NCI-H748 treated with DMSO at 0.1 percent for 48 hours (cell line): ENCODE data around the gene GDF2.
A peak's percentile ranks its signal among the peaks of the same experiment; 100 is the strongest.

Source experiments
- DNase-seq: peaks from one replicate; lab custom pipeline; 2025; lab: John Stamatoyannopoulos, UW

Gene GDF2

DNA sequence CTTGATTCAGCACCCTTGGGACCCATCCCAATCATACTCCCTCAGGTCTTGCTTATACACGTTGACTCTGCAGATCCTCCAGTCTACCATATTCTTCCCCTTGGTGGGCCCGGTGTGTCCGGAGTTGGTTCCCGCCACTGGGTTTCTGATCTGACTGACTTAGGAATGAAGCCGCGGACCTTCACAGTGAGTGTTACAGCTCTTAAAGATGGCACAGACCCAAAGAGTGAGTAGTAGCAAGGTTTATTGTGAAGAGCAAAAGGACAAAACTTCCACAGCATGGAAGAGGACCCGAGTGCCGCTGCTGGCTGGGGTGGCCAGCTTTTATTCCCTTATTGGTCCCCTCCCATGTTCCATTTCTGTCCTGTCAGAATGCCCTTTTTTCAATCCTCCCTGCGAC, 28.2 kb upstream of the GDF2 start:
- DNase-seq, result no peak

DNA sequence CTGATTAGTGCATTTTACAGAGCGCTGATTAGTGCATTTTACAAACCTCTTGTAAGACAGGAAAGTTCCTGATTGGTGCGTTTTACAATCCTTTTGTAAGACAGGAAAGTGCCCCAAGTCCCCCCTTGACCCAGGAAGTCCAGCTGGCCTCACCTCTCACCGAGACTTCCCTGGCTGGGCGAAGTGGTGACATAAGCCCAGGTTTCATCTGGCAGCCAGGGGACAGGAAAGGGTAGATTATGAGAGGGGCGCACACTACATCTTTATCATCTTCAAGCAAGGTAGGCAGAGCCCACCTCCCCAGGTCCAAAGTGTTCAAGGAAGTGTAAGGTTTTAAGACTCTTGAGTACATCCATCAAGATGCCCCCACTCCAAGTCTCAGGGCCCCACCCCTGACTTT, 27.8 kb upstream of the GDF2 start:
- DNase-seq, result no peak

DNA sequence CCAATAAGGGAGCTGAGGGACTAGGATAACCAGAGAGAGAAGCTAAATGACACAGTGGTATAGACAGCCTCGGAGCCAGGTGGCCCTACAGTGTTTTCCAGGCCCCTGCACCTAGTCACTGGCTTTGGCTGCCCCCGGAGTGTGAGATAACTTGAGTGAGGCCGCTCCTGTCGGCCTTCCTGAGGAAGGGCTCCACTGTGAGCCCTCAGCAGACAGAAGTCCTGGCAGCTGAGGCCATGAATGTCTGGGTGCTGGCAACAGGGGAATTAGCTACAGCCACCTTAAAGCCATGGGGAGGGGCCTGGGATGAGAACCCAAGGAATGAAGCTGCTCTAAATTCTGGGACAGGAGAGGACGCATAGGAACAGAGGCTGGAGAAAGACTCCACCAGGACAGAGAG, 26.8 kb upstream of the GDF2 start:
- DNase-seq, result no peak

DNA sequence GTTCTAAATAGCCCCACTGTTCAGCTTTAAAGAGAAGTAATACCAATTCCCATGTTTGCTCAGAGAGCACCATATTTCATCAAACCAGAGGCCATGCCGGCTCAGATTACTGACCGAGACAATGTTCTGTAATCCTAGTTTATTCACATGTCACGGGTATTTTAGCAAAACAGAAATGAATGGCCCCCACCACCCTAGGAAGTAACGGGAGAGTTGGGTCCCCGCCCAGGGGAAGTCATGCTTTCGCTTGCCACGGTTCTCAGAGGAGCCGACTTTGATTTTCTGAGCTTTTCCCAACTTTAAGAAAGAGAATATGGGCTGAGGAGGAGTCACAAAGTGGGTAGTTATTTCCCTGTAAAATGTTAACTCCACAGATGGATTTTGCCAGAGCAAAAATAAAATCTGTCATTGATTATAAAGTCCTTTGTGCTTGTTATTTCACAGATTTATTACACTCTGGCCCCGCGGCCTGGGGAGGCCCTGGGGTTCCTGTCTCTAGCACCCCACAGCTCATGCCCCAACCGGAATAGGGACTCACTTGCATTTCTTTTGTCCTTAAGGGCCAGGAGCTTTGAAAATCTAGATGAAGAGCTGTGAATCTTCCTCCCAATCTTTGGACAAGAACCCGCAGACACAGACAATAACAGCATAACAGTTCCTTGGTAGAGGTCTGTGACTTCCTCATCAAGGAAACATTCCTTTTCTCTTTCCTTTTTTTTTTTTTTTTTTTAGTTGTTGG, 25.9 kb upstream of the GDF2 start:
- no peak for DNase-seq

DNA sequence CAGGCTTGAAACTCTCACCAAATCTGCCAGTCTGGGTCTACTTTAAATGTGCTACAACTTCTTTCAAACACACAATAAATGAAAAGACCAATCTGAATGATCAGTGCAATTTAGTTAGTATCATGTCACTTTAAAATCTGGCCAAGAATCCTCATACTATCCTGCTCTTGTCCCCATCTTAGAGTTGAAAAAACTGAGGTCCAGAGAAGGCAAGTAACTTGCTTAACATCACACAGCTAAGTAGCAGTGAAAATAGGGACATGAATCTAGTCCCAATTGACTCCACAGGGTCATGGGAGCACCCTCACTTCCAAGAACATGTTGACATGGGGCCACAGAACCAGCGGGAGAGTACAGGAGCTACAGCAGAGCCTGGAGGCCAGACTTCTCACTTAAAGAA, 25.3 kb upstream of the GDF2 start:
- no peak for DNase-seq

DNA sequence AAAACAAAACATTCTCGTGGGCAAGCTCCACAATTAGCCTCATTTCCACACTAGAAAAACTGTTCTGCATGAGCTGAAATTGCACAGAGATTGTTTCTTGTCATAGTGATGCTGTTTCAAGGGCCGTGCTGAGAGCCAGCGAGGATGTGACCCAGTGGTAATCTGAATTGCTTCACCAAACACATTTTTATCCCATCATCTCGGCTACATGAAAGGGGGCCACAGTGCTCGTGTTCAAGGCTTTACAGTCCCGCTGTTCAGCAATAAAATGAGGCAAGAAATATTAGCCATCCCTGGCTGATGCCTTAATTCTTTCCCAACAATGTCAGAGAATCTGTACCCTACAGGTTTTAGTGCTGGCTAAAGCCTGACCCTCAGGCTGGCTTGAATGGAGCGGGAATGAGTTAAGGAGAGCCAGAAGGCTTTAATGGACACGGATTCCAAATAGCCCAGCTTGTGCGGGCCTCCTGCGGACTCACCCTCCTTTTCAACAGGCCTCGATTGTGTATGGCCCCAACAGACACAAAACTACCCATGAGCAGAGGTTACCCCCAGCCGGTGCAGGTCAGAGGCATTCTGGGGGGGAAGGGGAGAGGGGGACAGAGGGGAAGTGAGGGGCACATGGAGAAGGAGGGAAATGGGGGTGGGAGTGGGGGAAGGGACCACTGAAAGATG, 24.3 kb upstream of the GDF2 start:
- DNase-seq, result no peak

DNA sequence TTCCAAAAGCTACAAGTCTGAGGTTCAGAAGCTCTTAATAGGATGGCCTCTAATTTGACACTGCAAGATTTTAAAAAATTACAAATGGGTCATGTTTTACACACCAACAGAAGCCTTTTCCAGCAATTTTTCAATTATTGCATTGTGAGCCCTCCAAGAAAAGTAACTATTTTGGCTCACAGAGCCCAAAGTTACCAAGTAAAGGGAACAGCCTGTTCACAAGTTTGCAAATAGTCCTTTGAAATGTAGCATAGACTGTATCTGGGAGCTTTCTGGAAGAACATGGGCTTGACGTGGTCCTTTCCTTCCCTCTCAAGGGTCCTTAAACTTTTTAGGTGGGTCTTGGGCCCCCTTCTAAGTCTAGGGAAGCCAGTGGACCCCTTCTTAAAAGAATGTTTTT, 23.5 kb upstream of the GDF2 start:
- DNase-seq, result no peak

DNA sequence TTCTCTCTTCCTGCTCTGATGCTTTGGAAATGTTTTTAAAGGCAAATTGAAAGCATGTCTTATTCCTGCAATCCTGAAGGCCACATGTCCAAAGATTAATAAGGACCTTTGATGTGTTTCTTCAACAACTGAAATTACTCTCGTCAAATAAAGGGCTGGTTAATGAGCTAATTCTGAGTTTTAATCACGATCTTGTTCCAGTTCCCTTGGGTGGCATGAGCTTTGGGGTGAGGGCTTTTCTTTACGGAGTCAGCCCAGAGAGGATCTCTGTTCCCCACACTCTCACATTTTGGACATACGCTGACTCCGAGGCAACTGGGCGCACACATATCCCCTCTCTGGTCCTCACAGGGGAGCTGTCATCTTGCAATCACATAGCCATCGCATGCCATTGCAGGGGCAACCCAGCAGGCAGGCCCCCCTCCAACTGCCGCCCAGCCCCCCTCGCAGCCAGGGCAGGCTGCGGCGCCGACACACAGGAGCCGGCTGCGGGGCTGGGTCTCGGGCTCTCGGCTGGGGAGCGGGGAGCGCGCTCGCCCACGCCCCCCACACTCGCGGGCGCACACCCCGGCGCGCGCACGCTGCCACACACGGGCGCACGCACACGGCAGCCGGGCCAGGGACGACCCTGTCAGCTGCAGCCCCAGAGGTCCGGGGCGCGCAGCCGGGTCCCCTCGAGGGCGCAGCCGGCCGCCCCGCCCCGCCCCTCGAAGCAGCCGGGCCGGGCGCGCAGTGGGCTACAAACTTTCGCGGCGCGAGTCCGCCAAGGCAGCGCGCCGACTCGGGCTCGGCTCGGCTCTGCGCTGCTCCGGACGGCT, 22.4 kb upstream of the GDF2 start, which contains the start of gene GDF10:
GDF10 (plus strand) TSS at position 587 of the 818 bp plus-strand sequence. CDS start 455 bp downstream, outside the sequence.
- no peak for DNase-seq

DNA sequence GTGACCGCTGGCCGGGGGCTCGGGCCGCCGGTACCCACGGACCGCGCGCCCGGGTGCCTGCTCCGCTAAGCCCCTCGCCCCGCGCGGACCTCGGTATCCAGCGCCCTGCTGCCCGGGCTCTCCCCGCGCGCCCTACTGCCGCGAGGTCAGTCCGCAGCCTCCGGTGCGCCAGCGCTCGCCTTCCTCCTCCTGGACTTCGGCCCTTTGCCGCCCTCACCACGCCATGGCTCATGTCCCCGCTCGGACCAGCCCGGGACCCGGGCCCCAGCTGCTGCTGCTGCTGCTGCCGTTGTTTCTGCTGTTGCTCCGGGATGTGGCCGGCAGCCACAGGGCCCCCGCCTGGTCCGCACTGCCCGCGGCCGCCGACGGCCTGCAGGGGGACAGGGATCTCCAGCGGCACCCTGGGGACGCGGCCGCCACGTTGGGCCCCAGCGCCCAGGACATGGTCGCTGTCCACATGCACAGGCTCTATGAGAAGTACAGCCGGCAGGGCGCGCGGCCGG, 21.8 kb upstream of the GDF2 start:
- no peak for DNase-seq

DNA sequence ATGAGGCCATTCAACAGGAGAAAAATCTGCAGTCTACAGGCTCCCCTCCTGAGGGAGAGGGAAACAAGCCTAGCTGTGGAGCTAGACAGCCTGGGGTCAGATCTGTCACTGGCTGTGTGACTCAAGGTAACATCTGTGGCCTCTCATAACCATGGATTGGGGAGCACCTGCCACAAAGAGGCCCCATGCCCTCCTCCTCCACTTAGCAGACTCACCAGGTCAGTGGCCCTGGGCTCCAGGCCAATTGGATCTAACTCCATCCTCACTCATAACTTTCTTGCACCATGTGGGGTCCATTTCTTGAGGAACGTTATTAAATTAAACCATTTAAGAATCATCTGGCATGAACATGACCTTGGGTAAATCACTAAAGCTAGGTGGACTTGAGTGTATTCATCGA, 20.4 kb upstream of the GDF2 start:
- DNase-seq, result no peak

DNA sequence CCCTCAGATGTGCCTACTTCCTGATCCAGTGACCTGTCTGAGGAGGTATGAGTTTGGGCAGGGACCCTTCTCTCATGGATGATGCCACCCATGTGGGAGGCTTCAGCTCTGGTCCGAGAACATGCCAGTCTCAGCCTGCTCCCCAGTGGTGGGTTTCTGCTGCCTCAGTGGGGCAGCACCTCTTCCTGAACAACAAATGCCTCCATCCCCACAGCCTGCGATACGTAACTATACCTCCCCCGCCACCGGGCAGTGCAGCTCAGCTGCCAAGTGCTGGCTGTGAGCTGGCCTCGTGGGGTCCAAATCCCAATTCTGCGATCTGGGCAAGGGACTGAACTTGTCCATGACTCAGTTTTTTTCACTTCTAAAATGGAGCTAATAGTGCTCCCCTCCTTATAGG, 19.1 kb upstream of the GDF2 start:
- DNase-seq, result no peak

DNA sequence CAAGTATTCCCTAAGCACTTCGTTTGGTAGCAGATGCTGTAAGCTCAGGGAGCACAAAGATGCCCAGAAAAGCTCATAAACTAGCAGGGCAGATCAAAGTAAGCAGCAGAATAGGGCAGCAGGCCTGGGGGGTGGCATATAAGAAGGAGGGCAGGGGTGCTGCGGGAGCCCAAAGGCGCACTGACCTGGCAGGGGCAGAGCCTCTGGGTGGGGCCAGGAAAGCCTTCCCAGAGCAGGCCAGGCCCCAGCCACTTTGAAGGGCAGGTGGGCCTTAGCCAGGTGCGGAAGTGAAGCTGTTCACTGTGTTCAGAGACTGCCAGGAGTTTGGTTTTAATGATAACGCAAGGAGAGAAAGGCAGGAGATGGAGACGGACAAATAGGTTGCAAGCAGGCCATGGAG, 18.4 kb upstream of the GDF2 start:
- DNase-seq, result no peak

DNA sequence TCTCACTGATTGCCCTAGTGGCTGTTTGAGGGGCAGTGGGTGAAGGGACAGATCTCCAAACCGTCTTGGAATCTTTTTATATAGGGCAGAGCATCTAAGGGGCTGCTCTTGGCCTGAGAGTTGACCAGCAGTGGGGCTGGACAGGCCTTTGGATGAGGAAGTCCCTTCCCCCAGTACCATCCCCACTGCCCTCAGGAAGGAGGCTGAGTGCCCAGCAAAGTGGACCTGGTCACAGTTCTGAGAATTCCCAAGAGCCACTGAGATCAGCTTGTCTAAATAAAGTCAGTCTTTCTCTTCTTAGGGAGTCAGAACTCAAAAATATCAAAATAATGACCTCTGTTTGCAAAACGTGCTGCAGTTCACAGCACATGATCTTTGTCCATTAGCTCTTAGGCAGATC, 16.7 kb upstream of the GDF2 start:
- no peak for DNase-seq

DNA sequence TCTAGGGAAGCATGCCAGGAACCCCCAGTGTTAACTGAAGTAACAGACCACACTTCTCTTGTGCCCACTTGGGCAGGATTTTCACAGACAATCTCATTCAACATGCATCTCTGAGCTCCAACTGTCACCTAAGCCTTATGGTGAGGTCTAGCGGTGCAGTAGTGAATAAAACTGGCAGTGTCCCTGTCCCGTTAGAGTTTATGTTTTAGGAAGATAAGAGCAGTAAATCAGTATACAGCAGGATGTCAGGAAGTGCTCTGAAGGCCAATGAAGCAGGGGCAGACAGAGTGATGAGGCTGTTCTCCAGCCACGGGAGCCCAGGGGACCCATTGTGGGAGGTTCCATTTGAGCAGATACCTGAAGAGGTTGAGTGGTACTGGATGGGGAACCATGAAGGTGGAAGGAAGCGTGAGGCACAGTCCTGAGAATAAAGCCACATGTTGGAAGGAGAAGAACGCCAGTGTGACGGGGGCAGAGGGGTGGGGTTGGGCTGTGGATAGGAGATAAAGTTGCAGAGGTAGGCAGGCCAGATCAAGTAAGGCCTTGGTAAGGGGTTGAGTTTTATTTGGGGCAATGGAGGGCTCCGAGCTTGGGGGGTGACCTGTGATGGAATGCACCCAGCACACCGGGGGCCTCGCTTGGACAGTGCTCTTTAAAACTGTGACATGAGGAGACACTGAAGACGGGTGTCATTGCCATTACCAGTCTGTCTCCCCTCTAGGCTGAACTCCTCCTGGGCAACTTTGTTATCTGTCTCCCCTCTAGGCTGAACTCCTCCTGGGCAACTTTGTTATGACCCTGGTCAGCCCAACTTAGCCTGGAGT, 15.7 kb upstream of the GDF2 start:
- no peak for DNase-seq

DNA sequence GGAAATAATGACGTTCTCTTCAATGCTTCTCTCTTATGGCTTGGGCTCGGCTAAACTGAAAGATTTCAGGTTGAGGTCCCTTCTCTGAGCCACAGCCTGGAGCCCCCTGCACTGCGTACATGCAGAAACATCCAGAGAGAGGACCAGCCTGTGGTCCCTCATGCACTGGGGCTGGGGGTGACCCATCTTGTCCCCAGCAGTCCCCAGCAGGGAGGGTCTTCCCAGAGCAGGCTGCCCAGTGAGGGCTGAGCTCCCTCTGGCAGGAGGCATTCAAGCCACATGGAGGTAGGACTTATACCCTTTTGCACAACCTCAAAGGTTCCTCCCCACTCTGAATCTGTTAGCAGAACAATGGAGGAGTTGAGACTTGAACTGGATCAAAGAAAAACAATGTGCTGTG, 14.9 kb upstream of the GDF2 start:
- DNase-seq, result no peak

DNA sequence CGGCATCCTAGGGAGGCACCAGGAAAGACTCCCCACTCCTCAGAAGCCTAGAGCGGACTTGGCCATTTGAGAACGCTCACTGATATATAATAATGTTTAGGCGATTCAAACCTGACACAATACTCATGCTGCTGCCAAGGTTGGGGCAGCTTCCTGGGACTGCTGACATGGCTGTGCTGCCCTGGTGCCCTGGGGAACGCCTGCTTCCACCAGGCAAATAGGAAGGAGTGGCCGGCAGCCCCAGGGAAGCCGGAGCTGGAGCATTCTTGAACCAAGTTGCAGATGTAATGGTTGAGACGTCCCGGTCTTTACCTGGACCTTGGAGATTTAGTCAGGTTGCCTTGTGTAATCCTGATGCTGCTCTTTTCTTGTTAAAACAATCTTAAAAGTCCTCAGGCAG, 13.5 kb upstream of the GDF2 start:
- no peak for DNase-seq

DNA sequence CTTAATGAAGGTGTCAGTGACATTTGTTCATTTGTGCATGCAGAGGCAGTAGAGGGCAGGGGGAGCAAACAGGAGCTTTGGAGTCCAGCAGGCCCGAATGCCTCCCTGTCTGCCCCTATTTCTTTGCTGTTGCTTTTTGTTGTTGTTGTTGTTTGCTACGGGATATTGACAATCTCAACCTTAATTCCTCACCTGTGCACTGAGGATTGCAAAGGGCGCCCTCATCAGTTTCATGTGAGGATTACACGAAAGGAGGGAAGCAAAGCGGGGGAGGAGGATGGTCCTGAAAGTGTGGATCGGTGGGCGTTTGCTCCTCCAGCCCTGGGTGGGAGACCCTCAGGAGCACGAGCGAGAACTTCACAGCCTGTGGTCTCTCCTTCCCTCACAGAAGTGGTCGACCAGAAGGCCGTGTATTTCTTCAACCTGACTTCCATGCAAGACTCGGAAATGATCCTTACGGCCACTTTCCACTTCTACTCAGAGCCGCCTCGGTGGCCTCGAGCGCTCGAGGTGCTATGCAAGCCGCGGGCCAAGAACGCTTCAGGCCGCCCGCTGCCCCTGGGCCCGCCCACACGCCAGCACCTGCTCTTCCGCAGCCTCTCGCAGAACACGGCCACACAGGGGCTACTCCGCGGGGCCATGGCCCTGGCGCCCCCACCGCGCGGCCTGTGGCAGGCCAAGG, 12.7 kb upstream of the GDF2 start:
- DNase-seq, result no peak

DNA sequence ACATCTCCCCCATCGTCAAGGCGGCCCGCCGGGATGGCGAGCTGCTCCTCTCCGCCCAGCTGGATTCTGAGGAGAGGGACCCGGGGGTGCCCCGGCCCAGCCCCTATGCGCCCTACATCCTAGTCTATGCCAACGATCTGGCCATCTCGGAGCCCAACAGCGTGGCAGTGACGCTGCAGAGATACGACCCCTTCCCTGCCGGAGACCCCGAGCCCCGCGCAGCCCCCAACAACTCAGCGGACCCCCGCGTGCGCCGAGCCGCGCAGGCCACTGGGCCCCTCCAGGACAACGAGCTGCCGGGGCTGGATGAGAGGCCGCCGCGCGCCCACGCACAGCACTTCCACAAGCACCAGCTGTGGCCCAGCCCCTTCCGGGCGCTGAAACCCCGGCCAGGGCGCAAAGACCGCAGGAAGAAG, 12.2 kb upstream of the GDF2 start:
- no peak for DNase-seq

DNA sequence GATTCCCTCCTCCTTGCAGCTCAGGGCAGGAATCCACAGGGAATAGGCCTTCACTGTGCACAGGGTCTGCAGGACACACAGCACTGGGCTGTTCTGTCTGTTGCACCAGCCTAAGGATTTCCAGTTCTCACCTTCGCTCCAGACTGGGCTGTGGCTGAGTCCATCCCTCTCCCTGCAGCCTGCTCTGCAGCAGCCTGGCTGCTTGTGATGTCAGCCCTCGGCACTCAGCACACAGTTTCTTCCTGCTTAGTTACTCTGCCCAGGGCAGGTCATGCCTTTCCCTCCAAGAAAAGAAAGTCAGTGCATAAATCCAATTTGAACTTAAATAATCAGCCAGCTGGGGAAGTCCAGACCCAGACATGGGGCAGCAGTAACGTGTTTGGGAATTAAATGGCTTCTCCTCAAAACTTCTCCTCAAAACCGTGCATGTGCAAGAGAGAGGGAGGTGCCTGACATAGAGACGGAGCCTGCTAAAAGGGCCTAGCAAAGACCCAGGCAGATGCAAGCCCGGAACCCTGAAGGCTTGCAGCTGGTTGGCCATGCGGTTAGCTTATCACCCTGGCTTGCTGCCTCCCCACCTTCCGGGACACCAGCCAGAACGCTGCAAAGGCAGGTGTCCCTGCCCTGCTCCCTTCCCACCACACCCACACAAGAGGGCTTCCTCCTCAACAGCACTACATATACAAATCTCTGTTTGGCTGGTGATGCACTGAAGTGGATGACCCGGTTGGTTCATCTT, 10.9 kb upstream of the GDF2 start:
- no peak for DNase-seq

DNA sequence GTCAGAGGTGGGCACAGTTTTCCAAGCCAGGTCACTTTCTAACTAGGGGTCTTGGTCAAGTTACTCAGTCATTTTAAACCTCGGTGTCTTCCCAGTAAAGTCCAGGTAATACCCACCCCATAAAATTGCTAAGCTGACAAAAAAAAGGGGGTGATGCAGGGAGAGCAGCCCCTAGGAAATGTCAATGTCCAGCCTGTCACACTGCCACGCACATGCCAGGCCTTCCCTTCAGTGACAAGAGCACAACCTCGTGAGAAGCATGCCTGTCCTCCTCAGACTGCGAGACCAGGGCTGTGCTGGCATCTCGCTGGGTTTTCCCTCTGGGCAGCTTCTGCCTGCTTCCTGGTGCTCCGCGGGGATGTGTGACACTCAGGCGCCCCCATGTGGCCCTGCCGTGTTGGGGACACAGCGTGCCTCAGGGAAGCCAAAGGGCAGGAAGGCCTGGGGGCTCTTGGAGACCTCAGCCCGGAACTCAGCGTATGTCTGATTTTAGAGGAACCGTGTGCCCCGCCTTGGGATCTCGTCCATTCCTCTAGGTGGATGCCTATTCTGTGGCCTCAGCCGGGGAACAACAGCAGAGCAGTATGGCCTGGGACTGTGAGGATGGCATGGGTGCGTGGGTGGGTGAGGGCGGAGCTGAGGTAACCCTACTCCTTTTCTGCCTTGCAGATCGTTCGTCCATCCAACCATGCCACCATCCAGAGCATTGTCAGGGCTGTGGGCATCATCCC, 10.2 kb upstream of the GDF2 start:
- DNase-seq, result peak; percentile 9
